HepG2 (cell line): ENCODE results near the gene UCP3. TPM values are rescaled to one million over a fixed set of nuclear protein-coding genes. Genes with fewer than 3 reads are reported as not detected.

Experiments
- ATAC-seq: fragments of 200-7000 bp; cut with Tn5 transposase; 3 replicates; pipeline ENCODE4 v1.9.1; 2020; ENCODE audit warnings: mild to moderate bottlenecking, moderate library complexity
- BruUV-seq: library from RNA; stranded (reverse); fragments of 400-500 nt; replicated peaks from 2 replicates; lab custom pipeline; 2021; lab: Mats Ljungman, UMichigan
- CTCF ChIA-PET: fragments of 300-600 bp; formaldehyde crosslinking; extraction: SDS; loops from one replicate; lab custom pipeline; 2021; ENCODE audit warnings: low total read pairs, inconsistent platforms, low intra/inter-chr PET ratio; lab: Yijun Ruan, JAX
- POLR2A ChIA-PET: fragments of 350-600 bp; sonication (Branson Sonifier 250); formaldehyde crosslinking; loops from one replicate; lab custom pipeline; 2020; ENCODE audit warnings: antibody characterized with exemption, inconsistent platforms; lab: Yijun Ruan, JAX
- DNase-seq: peaks from one replicate; pipeline ENCODE4 v3.0.0-alpha.2; 2015; ENCODE audit warnings: low spot score
- FAIRE-seq: peaks from 3 replicates; lab custom pipeline; 2011; peaks lifted over from hg19 to GRCh38; lab: Jason Lieb, UNC
- H2AFZ ChIP-seq: one replicate; pipeline ENCODE4 v1.6.1; 2011; ENCODE audit warnings: low read length, inconsistent platforms
- H3K27ac ChIP-seq: fragments of 300-600 bp; 3 replicates; pipeline ENCODE4 v1.8.0; 2011; ENCODE audit warnings: mixed run types, mild to moderate bottlenecking, mixed read lengths, low read length, inconsistent platforms; ENCODE audit not compliant: insufficient read depth; ENCODE audit errors: extremely low read length
- H3K27me3 ChIP-seq, 2 experiments: fragments of 200-600 bp in 1 of 2; 2 replicates in 1 of 2; 3 replicates in 1 of 2; pipeline versions ENCODE4 v1.6.0 to v1.8.0; 2011; ENCODE audit warnings: low read length in 2 of 2, mild to moderate bottlenecking in 2 of 2, moderate library complexity in 2 of 2, inconsistent platforms in 1 of 2; ENCODE audit not compliant: insufficient read depth in 2 of 2, control insufficient read depth in 1 of 2
- H3K36me3 ChIP-seq, 2 experiments: fragments of 200-600 bp in 1 of 2; replicated peaks in 1 of 2; 2 replicates in 1 of 2; 3 replicates in 1 of 2; pipeline versions ENCODE4 v1.5.1 to v1.8.0; 2011; ENCODE audit warnings: low read length in 2 of 2, inconsistent platforms in 1 of 2; ENCODE audit not compliant: insufficient read depth in 2 of 2, control insufficient read depth in 1 of 2
- H3K4me1 ChIP-seq: 2 replicates; pipeline ENCODE4 v1.5.1; 2012; ENCODE audit warnings: low read length, inconsistent platforms; ENCODE audit not compliant: insufficient read depth
- H3K4me2 ChIP-seq: 2 replicates; pipeline ENCODE4 v1.6.0; 2011; ENCODE audit warnings: low read depth, low read length, inconsistent platforms
- H3K4me3 ChIP-seq, 3 experiments: fragments of 200-600 bp in 1 of 3; sonication (generic), shearing (Covaris generic) in 1 of 3; replicated peaks in 1 of 3; 2 replicates each; pipeline ENCODE4 v1.5.1; 2011 to 2016; ENCODE audit warnings: low read length in 3 of 3, inconsistent platforms in 2 of 3, low read depth in 2 of 3, mild to moderate bottlenecking in 2 of 3, control low read depth in 1 of 3, mixed read lengths in 1 of 3; ENCODE audit not compliant: insufficient read depth in 1 of 3
- H3K79me2 ChIP-seq: one replicate; pipeline ENCODE4 v1.6.1; 2011; ENCODE audit warnings: low read length, inconsistent platforms; ENCODE audit not compliant: insufficient read depth
- H3K9ac ChIP-seq: 2 replicates; pipeline ENCODE4 v1.6.0; 2011; ENCODE audit warnings: mild to moderate bottlenecking, low read depth, low read length, inconsistent platforms; ENCODE audit not compliant: insufficient read depth
- H3K9me3 ChIP-seq: 2 replicates; pipeline ENCODE4 v1.5.1; 2012; ENCODE audit warnings: mild to moderate bottlenecking, low read length
- H4K20me1 ChIP-seq: 2 replicates; pipeline ENCODE4 v1.6.0; 2011; ENCODE audit warnings: inconsistent platforms, mild to moderate bottlenecking, low read length, moderate library complexity; ENCODE audit not compliant: insufficient read depth
- BORCS8-MEF2B ChIP-seq: sonication (generic); formaldehyde crosslinking; IDR thresholded peaks from 2 replicates; pipeline ENCODE4 v1.8.0; 2022; ENCODE audit warnings: mild to moderate bottlenecking, missing genetic modification reagents
- ELF4 ChIP-seq: sonication (generic); formaldehyde crosslinking; IDR thresholded peaks from 2 replicates; pipeline ENCODE4 v1.5.0; 2020; ENCODE audit warnings: missing genetic modification reagents, mild to moderate bottlenecking, moderate library complexity, borderline replicate concordance
- FOXK2 ChIP-seq: fragments of 450-650 bp; IDR thresholded peaks from 2 replicates; pipeline ENCODE4 v1.6.1; 2016
- NFIB ChIP-seq: sonication (generic); formaldehyde crosslinking; IDR thresholded peaks from 2 replicates; pipeline ENCODE4 v1.9.0; 2021; ENCODE audit warnings: missing genetic modification reagents, mild to moderate bottlenecking, borderline replicate concordance
- ZBTB26 ChIP-seq: IDR thresholded peaks from 2 replicates; pipeline ENCODE4 v1.6.1; 2016; ENCODE audit warnings: missing compliant biosample characterization, missing genetic modification reagents, borderline replicate concordance
- ZNF468 ChIP-seq: sonication (generic); formaldehyde crosslinking; IDR thresholded peaks from 2 replicates; pipeline ENCODE4 v1.8.0; 2022; ENCODE audit warnings: mild to moderate bottlenecking, moderate library complexity, missing genetic modification reagents
- ZNF614 ChIP-seq: IDR thresholded peaks from 2 replicates; pipeline ENCODE4 v1.6.1; 2018; ENCODE audit warnings: missing biosample characterization, missing genetic modification reagents, inconsistent platforms, borderline replicate concordance
- WGBS: methylation state at CpG from one replicate; pipeline ENCODE4 v1.1.6; 2017; ENCODE audit warnings: low lambda C conversion rate; 5-methylcytosine and 5-hydroxymethylcytosine counted together
- in situ Hi-C: cut with HindIII; loops from 2 replicates; pipeline ENCODE4 v1.10.0; 2017; ENCODE audit warnings: low pct_unique_long_range_greater_than_20kb; ENCODE audit not compliant: extremely low pct_ligation_motif_present
- intact Hi-C: fragments of 100-400 bp; cut with micrococcal nuclease; formaldehyde crosslinking; loops from one replicate; pipeline ENCODE4 v1.10.0; 2022; ENCODE audit not compliant: unreplicated experiment
- polyA plus RNA-seq, 8 experiments: library from polyadenylated mRNA; depleted of rRNA in 3 of 8; stranded (reverse) in 7 of 8; unstranded in 1 of 8; fragments of >200 nt; fragmentation: Illumina TruSeq in 4 of 8; extraction: Trizol in 4 of 8; gene quantifications; 2 replicates each; pipeline versions ENCODE4 v1.2.1 to v1.2.3, GENCODE V29; 2011 to 2016; ENCODE audit warnings: low read depth in 4 of 8, missing spikeins in 1 of 8, mixed read lengths in 1 of 8; ENCODE audit not compliant: insufficient read depth in 1 of 8
- total RNA-seq, 5 experiments: library from RNA; depleted of rRNA; stranded (reverse); fragments of >200 nt; fragmentation: Illumina TruSeq; extraction: Trizol; gene quantifications; 2 replicates each; pipeline ENCODE4 v1.2.3, GENCODE V29; 2016; ENCODE audit warnings: low read depth in 1 of 5
- TF ChIP-seq, protein P1 (sequence below): sonication (generic); formaldehyde crosslinking; conservative IDR thresholded peaks from 2 replicates; pipeline ENCODE4 v1.4.0; 2020; ENCODE audit warnings: missing genetic modification reagents

Gene UCP3
- total and polyA plus RNA-seq, 2 of the 13 experiments (the other 11 are each of a cell fraction or from before 2014, with no cell fraction given) = 0.37 TPM; not detected in 1

GRCh38 chr11:74011360-74012073 is 2.6 kb upstream of the UCP3 start:
- POLR2A ChIA-PET = no interaction called here

More at GRCh38 chr11:74011360-74012073, 2.6 kb upstream of the UCP3 start:
- no peaks in the 10 kb centered on the region for H3K79me2 ChIP-seq
- H3K9ac ChIP-seq = no peak overlapping the region
- peaks cover 27% of the 10 kb centered on the region for H3K4me1 ChIP-seq
- ATAC-seq (no peak), FAIRE-seq (no peak), DNase-seq (no peak)
- no peak for TF ChIP-seq ELF4 (CRISPR knock-in tag)
- TF ChIP-seq BORCS8-MEF2B (CRISPR knock-in tag) = no peak
- no peak for TF ChIP-seq ZNF614 (CRISPR knock-in tag)
- no peak for TF ChIP-seq ZNF468 (CRISPR knock-in tag)
- no peak for TF ChIP-seq NFIB (CRISPR knock-in tag)
- TF ChIP-seq FOXK2 = no peak
- TF ChIP-seq, protein P1, sequence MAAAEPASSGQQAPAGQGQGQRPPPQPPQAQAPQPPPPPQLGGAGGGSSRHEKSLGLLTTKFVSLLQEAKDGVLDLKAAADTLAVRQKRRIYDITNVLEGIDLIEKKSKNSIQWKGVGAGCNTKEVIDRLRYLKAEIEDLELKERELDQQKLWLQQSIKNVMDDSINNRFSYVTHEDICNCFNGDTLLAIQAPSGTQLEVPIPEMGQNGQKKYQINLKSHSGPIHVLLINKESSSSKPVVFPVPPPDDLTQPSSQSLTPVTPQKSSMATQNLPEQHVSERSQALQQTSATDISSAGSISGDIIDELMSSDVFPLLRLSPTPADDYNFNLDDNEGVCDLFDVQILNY (CRISPR knock-in tag) = no peak
- TF ChIP-seq ZBTB26 (CRISPR knock-in tag) = no peak
- no TSS peak for BruUV-seq
- no peaks in the 10 kb centered on the region; a peak in 1 of 5 replicates for H3K36me3 ChIP-seq
- CTCF ChIA-PET = no interaction called here
- intact Hi-C loops = no loop called here
- H3K27ac ChIP-seq = no peak overlapping the region
- in situ Hi-C loops = no loop called here
- WGBS = 100% methylated on average over 8 of the region's 8 CpGs
- H3K4me3 ChIP-seq = no peak overlapping the region
- H3K4me2 ChIP-seq = no peak overlapping the region
- H3K9me3 ChIP-seq = no peaks in the 10 kb centered on the region
- no peaks in the 10 kb centered on the region for H4K20me1 ChIP-seq
- H3K27me3 ChIP-seq = no peaks in the 10 kb centered on the region
- H2AFZ ChIP-seq = no peak overlapping the region
